Kidney (tissue), 14 donors: ENCODE results near the gene TRMU. TPM values are rescaled to one million over a fixed set of nuclear protein-coding genes. Genes with fewer than 3 reads are reported as not detected.

ENCODE experiments used
- DNase-seq, 5 donors: peaks; one replicate each; pipeline ENCODE4 v3.0.0-alpha.2; 2013 to 2020
- FAIRE-seq: peaks from 2 replicates; lab custom pipeline; 2012; peaks lifted over from hg19 to GRCh38; lab: Jason Lieb, UNC
- H3K27ac ChIP-seq, 2 donors: one replicate each; pipeline ENCODE4 v1.7.0; 2013; ENCODE audit warnings: low read depth in 2 of 2, low read length in 2 of 2, inconsistent platforms in 1 of 2
- H3K27me3 ChIP-seq: one replicate; pipeline ENCODE4 v1.7.1; 2013; ENCODE audit warnings: low read length, inconsistent platforms; ENCODE audit not compliant: control insufficient read depth, insufficient read depth
- H3K36me3 ChIP-seq, 3 donors: one replicate each; pipeline versions ENCODE4 v1.7.0 to v1.7.1; 2013; ENCODE audit warnings: low read length in 3 of 3, control low read depth in 1 of 3, inconsistent platforms in 1 of 3; ENCODE audit not compliant: insufficient read depth in 3 of 3, control insufficient read depth in 2 of 3
- H3K4me1 ChIP-seq, 3 donors: one replicate each; pipeline versions ENCODE4 v1.7.0 to v1.7.1; 2013; ENCODE audit warnings: low read length in 3 of 3, inconsistent platforms in 1 of 3, low read depth in 1 of 3; ENCODE audit not compliant: control insufficient read depth in 2 of 3, insufficient read depth in 2 of 3
- H3K4me3 ChIP-seq, 3 donors: one replicate each; pipeline versions ENCODE4 v1.7.0 to v1.8.1; 2013; ENCODE audit warnings: low read length in 3 of 3, control low read depth in 1 of 3, inconsistent platforms in 1 of 3
- H3K9ac ChIP-seq, 3 donors: one replicate each; pipeline versions ENCODE4 v1.7.0 to v1.7.1; 2013; ENCODE audit warnings: low read length in 3 of 3, control low read depth in 1 of 3, inconsistent platforms in 1 of 3
- H3K9me3 ChIP-seq, 3 donors: one replicate each; pipeline versions ENCODE4 v1.7.0 to v1.7.1; 2013; ENCODE audit warnings: low read length in 3 of 3, control low read depth in 1 of 3, inconsistent platforms in 1 of 3; ENCODE audit not compliant: control insufficient read depth in 2 of 3, insufficient read depth in 1 of 3
- intact Hi-C: fragments of 100-400 bp; cut with DNase I; formaldehyde crosslinking; loops from one replicate; pipeline ENCODE4 v1.11.1; 2022
- polyA plus RNA-seq: library from polyadenylated mRNA; stranded (reverse); fragments of 350-450 nt; fragmentation: Illumina TruSeq; extraction: RNeasy Lipid Tissue Mini Kit (QIAGEN cat#74804); gene quantifications from one replicate; pipeline ENCODE4 v1.2.3, GENCODE V29; 2014; ENCODE audit warnings: low read depth, low replicate concordance; ENCODE audit not compliant: insufficient read depth
- total RNA-seq: library from RNA; stranded (reverse); fragmentation: NEBNext Ultra II Directional; extraction: Animal tissue kit (Norgen Biotek cat#: 25700); gene quantifications from one replicate; pipeline ENCODE4 v1.2.1, GENCODE V29; 2021
- TF ChIP-seq, protein P1 (sequence below): IDR thresholded peaks from 3 replicates; pipeline ENCODE4 v1.5.1; 2012; ENCODE audit warnings: mild to moderate bottlenecking, moderate library complexity, borderline replicate concordance; ENCODE audit not compliant: insufficient read depth; ENCODE audit errors: extremely low read depth
- donor health status: control.
- donor health status: control.
- donor health status: control.
- donor health status: control.
- donor health status: control.
- donor health status: DM: yes; HTN: yes; CAD: no.
- donor health status: Normal renal cell carcinoma (clear cell type).

TRMU gene
- total and polyA plus RNA-seq, 2 donors from 2014 or later: 40.5 to 41.1 TPM

DNA sequence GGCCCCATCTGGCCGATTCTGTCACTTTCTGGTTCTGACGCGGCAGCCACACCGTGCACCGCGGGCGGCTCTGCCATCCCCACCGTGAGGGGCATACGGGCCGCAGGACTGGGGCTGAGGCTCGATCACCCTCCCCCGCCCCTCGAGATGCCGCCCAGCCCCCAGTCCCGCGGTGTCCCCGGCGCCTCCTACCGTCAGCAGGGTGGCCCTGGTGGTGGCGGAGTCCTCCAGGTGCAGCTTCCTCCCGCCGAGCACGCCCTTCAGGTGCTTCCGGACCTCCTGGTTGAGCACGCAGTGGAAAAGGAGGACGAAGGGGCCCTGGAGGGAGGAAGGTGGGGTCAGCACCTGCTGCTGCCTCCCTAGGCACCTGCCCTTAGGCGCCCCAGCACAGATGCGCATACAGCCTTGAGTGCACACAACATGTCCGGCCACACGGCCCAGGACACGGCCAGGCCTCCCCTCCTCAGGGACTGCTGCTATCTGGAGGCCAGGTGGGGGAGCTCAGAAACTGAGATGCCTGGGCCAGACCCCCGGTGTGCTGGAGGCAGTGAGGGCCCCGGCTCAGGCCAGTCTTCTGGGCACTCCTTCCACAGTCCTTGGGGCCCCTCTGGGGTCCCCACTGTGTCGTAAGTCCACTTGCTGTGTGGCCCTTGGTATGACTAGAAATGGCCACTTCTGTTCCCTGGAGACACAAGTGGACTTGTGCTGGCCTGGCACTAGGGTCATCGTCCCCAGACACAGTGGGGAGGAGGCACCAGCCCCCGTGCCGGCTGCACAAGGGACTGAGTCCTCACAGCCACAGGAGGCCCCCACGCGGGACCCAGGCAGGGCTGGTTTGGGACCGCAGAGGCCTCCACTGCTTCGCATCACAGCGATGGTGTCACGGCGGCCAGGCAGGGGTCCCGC lies 31.5 kb downstream of the TRMU start:
- H3K4me3 ChIP-seq: no peak overlapping the region
- peaks cover 0 to 3% (median 1%) of the 10 kb centered on the region in 3 donors for H3K4me1 ChIP-seq
- TF ChIP-seq, protein P1, sequence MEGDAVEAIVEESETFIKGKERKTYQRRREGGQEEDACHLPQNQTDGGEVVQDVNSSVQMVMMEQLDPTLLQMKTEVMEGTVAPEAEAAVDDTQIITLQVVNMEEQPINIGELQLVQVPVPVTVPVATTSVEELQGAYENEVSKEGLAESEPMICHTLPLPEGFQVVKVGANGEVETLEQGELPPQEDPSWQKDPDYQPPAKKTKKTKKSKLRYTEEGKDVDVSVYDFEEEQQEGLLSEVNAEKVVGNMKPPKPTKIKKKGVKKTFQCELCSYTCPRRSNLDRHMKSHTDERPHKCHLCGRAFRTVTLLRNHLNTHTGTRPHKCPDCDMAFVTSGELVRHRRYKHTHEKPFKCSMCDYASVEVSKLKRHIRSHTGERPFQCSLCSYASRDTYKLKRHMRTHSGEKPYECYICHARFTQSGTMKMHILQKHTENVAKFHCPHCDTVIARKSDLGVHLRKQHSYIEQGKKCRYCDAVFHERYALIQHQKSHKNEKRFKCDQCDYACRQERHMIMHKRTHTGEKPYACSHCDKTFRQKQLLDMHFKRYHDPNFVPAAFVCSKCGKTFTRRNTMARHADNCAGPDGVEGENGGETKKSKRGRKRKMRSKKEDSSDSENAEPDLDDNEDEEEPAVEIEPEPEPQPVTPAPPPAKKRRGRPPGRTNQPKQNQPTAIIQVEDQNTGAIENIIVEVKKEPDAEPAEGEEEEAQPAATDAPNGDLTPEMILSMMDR: no peak
- H3K27me3 ChIP-seq: no peaks in the 10 kb centered on the region
- DNase-seq (peak in 2 of 5 donors; percentile 49 to 74), FAIRE-seq (no peak)
- peaks cover 0 to 2% (median 2%) of the 10 kb centered on the region in 3 donors for H3K36me3 ChIP-seq
- intact Hi-C loops: no loop called here
- no peak overlapping the region for H3K9ac ChIP-seq
- no peaks in the 10 kb centered on the region for H3K9me3 ChIP-seq
- no peak overlapping the region for H3K27ac ChIP-seq

DNA sequence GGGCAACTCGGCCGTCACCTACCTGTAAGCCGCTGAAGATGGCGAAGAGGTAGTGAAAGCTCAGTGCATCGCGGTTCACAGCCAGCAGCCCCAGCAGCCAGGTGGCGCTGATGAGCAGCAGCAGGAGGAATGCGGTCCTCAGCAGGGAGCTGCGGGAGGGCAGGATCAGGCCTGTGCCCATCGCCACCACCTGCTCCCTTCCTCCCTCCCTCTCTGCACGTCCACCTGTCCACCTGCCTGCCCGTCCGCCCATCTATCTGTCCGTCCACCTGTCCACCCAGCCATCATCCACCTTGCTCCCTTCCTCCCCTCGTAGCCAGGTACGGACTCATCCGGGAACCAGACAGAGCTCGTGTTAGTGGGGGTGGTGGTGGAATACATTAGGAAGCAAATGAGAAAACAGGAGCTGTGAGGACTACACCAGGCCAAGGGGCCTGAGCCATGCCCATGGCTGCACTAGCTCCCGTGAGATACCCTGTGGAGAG lies 32.2 kb downstream of the TRMU start:
- Histone ChIP-seq H3K27me3 (no peaks in the 10 kb centered on the region), H3K4me1 (peaks cover 0 to 3% (median 0%) of the 10 kb centered on the region in 3 donors), H3K4me3 (no peak overlapping the region), H3K27ac (no peak overlapping the region), H3K36me3 (peaks cover 0 to 2% (median 2%) of the 10 kb centered on the region in 3 donors), H3K9ac (no peak overlapping the region), H3K9me3 (no peaks in the 10 kb centered on the region)
- FAIRE-seq: no peak
- TF ChIP-seq, protein P1: peak; percentile 90
- DNase-seq: peak; percentile 63 to 86 (median 76)
- intact Hi-C loops: no loop called here

DNA sequence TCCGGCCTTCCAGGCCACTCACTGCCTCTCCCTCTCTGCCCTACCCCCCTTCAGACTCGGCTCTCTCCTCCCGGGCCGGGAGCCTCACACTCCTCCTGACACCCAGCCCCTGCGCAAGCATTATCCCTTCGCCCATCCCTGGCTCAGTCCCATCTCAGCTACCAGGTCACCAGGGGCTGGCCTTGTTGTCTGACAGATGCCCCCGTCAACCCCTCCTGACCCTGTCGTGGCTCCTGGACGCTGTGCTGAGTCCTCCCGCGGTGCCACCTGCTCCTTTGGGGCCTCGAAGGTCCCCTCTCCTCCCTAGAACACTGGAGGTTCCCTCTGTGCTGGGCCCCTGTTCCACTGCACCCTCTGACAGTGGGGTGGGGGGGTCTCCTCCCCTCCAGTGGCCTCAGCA lies 32.9 kb downstream of the TRMU start:
- peak in 2 of 5 donors; percentile 42 to 67 for DNase-seq
- H3K4me3 ChIP-seq: no peak overlapping the region
- no peaks in the 10 kb centered on the region for H3K9me3 ChIP-seq
- FAIRE-seq: no peak
- peaks cover 0 to 2% (median 2%) of the 10 kb centered on the region in 3 donors for H3K36me3 ChIP-seq
- intact Hi-C loops: no loop called here
- H3K4me1 ChIP-seq: peaks cover 0 to 3% (median 0%) of the 10 kb centered on the region in 3 donors
- no peaks in the 10 kb centered on the region for H3K27me3 ChIP-seq
- TF ChIP-seq, protein P1: no peak
- no peak overlapping the region for H3K9ac ChIP-seq
- H3K27ac ChIP-seq: no peak overlapping the region
